Activated naive CD8-positive, alpha-beta T cell treated with anti-CD3 and anti-CD28 coated beads for 36 hours (primary cell): Measurements from ENCODE around the gene TP63. TPM values are rescaled to one million over a fixed set of nuclear protein-coding genes. Genes with fewer than 3 reads are reported as not detected.
"Not testable (repeated sequence)": the region's sequence is repeated elsewhere in the genome, so short reads cannot be mapped to it uniquely, and the experiment has no call there.

ENCODE experiments used
- DNase-seq: peaks from one replicate; pipeline ENCODE4 v3.0.0; 2021
- H3K27ac Mint-ChIP-seq: one replicate; pipeline ENCODE4 v1.8.0; 2022; ENCODE audit warnings: mild to moderate bottlenecking, moderate library complexity, mixed read lengths
- H3K27me3 Mint-ChIP-seq: one replicate; pipeline ENCODE4 v1.8.0; 2022; ENCODE audit warnings: mild to moderate bottlenecking, mixed read lengths
- H3K36me3 Mint-ChIP-seq: one replicate; pipeline ENCODE4 v1.8.0; 2021; ENCODE audit warnings: mild to moderate bottlenecking, mixed read lengths
- H3K4me1 Mint-ChIP-seq: one replicate; pipeline ENCODE4 v1.8.0; 2021; ENCODE audit warnings: mixed read lengths
- H3K4me3 Mint-ChIP-seq: one replicate; pipeline ENCODE4 v1.8.0; 2022; ENCODE audit warnings: mild to moderate bottlenecking, moderate library complexity, mixed read lengths
- H3K9me3 Mint-ChIP-seq: one replicate; pipeline ENCODE4 v1.8.0; 2022; ENCODE audit warnings: mixed read lengths
- total RNA-seq, 2 experiments: library from RNA; stranded (reverse); gene quantifications; one replicate each; pipeline ENCODE4 v1.2.3, GENCODE V29; 2021

Gene TP63
- total RNA-seq, 2 experiments from 2014 or later: not detected

DNA sequence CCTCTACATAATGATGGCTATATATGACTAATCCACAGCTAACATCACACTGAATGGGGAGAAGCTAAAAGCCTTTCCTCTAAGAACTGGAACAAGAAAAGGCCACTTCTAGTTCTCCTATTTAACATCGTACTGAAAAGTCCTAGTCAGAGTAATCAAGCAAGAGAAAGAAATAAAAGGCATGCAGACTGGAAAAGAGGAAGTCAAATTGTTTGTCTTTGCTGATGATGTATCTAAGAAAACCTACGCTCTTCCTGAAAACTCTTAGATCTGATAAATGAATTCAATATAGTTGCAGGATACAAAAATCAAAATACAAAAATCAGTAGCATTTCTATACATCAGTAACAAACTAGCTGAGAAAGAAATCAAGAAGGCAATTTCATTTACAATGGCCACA, 116.9 kb downstream of the TP63 start:
- Mint-ChIP-seq H3K4me3 (no peak overlapping the region), H3K27me3 (no peaks in the 10 kb centered on the region), H3K9me3 (peaks cover 14% of the 10 kb centered on the region), H3K27ac (no peak overlapping the region), H3K4me1 (no peaks in the 10 kb centered on the region), H3K36me3 (no peaks in the 10 kb centered on the region)
- DNase-seq: no peak

DNA sequence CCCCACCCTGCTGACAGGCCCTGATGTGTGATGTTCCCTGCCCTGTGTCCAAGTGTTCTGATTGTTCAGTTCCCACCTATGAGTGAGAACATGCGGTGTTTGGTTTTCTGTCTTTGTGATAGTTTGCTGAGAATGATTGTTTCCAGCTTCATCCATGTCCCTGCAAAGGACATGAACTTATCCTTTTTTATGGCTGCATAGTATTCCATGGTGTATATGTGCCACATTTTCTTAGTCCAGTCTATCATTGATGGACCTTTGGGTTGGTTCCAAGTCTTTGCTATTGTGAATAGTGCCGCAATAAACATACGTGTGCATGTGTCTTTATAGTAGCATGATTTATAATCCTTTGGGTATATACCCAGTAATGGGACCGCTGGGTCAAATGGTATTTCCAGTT, 119.8 kb downstream of the TP63 start:
- DNase-seq, H3K27ac Mint-ChIP-seq, H3K9me3 Mint-ChIP-seq, H3K4me3 Mint-ChIP-seq, H3K27me3 Mint-ChIP-seq, H3K36me3 Mint-ChIP-seq, H3K4me1 Mint-ChIP-seq: not testable (repeated sequence)

DNA sequence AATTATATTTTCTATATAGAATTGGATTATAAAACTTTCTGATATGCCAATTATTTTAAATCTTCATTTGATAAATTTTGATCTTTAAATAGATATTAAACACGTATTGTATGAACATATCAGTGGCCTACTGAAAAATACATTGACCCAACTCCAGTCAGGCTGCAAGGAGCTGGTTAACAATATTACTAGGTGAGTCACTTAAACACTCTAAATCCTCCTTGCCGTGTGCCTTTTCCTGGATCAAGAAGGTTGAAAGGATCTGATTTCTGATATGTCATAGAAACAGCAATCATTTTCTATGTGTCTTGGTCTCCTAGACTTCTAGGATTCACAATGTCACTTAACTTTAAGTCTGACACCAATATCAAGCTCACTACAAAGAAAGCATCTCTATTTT, 123.2 kb downstream of the TP63 start:
- no peak for DNase-seq
- Mint-ChIP-seq H3K4me1 (no peaks in the 10 kb centered on the region), H3K27me3 (no peaks in the 10 kb centered on the region), H3K4me3 (no peak overlapping the region), H3K36me3 (no peaks in the 10 kb centered on the region), H3K9me3 (peaks cover 2% of the 10 kb centered on the region), H3K27ac (no peak overlapping the region)

DNA sequence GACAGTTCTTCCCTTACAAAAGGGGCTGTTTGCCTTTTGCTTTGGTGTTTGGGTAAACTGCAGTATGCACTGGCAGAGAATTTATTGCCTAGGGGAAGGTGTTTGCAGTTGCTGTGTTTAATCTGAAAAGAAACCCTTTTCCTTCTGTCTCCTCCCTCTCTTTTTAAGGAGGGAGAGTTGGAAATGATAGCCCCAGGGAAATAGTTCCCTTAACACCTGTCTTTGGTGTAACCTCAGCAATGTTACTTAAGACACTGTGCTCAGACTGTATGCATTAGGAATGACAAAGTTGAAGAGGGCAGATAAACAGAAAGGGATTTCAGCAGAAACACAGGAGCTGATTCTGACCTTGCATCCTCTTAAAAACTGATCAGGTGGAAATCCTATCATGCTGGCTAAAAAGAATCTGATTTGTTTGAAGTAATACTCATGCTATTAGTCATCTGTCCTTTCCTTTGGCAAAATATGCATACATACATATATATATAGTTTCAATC, 125.4 kb downstream of the TP63 start:
- H3K9me3 Mint-ChIP-seq: peaks cover 3% of the 10 kb centered on the region
- no peak overlapping the region for H3K27ac Mint-ChIP-seq
- no peak overlapping the region for H3K4me3 Mint-ChIP-seq
- H3K4me1 Mint-ChIP-seq: no peaks in the 10 kb centered on the region
- H3K36me3 Mint-ChIP-seq: no peaks in the 10 kb centered on the region
- no peak for DNase-seq
- H3K27me3 Mint-ChIP-seq: no peaks in the 10 kb centered on the region

DNA sequence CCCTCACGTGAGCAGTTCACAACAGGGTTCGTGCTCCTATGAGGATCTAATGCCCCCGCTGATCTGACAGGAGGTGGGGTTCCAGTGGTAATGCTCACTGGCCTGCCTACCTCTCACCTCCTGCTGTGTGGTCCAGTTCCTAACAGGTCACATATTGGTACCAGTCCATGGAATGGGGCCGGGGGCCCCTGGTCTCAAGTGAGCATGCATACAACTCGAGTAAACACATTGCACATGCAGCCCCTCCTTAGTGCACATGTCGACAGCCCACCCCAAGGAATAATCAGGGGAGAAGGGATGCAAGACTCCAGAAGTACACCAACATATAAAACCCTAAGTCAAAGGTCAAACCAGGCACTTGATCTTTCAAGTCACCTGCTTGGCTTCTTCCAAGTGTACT, 127.0 kb downstream of the TP63 start:
- no peaks in the 10 kb centered on the region for H3K27me3 Mint-ChIP-seq
- no peak for DNase-seq
- no peaks in the 10 kb centered on the region for H3K36me3 Mint-ChIP-seq
- H3K4me1 Mint-ChIP-seq: no peaks in the 10 kb centered on the region
- H3K4me3 Mint-ChIP-seq: no peak overlapping the region
- H3K27ac Mint-ChIP-seq: no peak overlapping the region
- H3K9me3 Mint-ChIP-seq: peaks cover 3% of the 10 kb centered on the region

DNA sequence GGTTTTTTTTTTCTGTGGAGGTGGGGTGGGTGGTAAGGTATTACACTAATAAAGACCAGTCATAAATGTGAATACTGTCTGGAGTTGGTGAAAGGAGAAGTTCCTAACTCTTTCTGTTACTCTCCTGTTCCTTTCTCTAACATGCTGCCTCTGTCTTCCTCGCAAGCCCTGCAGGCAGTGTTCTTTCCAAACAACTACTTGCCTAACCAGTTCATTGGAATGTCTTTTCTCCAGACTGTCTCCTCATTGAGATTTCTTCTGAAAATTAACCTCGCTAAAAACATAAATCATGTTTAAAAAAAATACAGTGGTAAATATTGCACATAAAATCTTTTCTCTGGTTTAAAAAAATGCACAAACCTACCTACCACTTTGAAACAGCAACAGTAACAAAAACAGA, 135.2 kb downstream of the TP63 start:
- DNase-seq: no peak
- no peaks in the 10 kb centered on the region for H3K27me3 Mint-ChIP-seq
- no peaks in the 10 kb centered on the region for H3K36me3 Mint-ChIP-seq
- no peaks in the 10 kb centered on the region for H3K4me1 Mint-ChIP-seq
- H3K27ac Mint-ChIP-seq: no peak overlapping the region
- peaks cover 2% of the 10 kb centered on the region for H3K9me3 Mint-ChIP-seq
- no peak overlapping the region for H3K4me3 Mint-ChIP-seq

DNA sequence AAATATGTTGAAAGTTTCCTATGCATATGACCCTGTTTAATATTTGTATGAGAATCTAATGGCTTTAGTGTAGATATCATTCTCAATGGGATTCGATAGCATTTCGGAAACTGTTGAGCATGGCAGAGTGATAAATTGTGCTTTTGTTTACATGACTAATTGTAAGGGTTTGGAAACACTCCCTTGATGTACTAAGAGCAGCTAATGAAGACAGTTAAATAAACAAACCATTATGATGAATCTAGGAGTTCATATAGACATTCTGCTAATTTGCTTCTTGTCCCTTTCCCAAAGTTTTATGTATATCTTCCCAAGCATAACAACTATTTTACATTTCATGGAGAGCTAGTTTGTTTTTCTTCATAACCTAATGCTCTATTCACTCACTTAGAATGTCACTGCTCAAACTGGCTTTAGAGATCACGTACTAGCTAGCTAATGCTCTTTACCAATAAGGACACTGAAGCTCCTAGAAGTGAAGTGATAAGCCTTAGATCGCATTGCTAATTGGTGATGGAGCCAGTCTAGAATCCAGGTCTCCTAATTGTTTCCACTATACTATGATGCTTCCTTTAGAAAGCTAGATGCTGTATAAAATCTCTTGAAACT, 140.8 kb downstream of the TP63 start:
- Mint-ChIP-seq H3K27me3 (no peaks in the 10 kb centered on the region), H3K27ac (no peak overlapping the region), H3K4me1 (peaks cover 3% of the 10 kb centered on the region), H3K4me3 (no peak overlapping the region), H3K36me3 (no peaks in the 10 kb centered on the region), H3K9me3 (no peaks in the 10 kb centered on the region)
- DNase-seq: no peak

DNA sequence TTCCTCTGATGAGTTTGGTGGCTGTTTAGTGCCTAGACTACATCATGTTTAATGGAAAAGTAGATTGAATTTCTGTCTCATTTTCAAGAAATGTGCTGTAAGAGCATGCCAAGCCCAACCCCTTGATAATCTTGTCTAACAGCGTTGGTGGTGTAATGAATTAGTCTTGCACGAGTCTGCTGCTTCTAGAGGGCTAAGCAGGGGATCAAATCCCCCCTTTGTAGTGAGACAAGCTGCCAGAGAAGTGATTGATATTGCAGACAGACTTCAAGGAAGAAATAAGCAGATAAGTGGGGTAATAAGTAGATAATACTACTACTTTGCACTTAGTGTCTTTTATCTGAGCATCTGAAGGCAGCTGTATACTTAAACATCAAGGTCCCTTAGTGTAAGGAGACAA, 141.4 kb downstream of the TP63 start:
- no peak for DNase-seq
- H3K4me3 Mint-ChIP-seq: no peak overlapping the region
- H3K9me3 Mint-ChIP-seq: no peaks in the 10 kb centered on the region
- no peak overlapping the region for H3K27ac Mint-ChIP-seq
- H3K36me3 Mint-ChIP-seq: no peaks in the 10 kb centered on the region
- H3K27me3 Mint-ChIP-seq: no peaks in the 10 kb centered on the region
- peaks cover 3% of the 10 kb centered on the region for H3K4me1 Mint-ChIP-seq

DNA sequence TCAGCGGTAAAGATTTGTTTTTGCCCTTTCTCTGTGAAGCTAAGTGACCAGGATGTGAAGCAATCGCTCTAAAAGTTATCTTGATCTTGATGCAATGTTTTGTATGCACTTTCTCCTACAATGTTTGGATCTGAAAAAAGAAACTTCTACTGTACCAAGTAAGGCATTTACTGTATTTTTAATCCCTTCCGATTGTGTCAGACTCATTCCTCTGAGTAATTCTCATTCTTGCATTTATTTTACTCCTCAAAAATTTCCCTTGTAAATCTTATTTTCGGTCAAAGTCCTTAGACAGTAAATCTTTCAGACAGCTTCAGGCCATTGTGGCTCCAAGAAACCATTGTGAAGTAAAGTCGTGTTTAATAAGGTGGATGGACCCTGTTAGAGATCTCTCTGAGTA, 141.9 kb downstream of the TP63 start:
- peaks cover 3% of the 10 kb centered on the region for H3K4me1 Mint-ChIP-seq
- H3K9me3 Mint-ChIP-seq: no peaks in the 10 kb centered on the region
- no peak overlapping the region for H3K4me3 Mint-ChIP-seq
- H3K36me3 Mint-ChIP-seq: no peaks in the 10 kb centered on the region
- H3K27me3 Mint-ChIP-seq: no peaks in the 10 kb centered on the region
- H3K27ac Mint-ChIP-seq: no peak overlapping the region
- no peak for DNase-seq

DNA sequence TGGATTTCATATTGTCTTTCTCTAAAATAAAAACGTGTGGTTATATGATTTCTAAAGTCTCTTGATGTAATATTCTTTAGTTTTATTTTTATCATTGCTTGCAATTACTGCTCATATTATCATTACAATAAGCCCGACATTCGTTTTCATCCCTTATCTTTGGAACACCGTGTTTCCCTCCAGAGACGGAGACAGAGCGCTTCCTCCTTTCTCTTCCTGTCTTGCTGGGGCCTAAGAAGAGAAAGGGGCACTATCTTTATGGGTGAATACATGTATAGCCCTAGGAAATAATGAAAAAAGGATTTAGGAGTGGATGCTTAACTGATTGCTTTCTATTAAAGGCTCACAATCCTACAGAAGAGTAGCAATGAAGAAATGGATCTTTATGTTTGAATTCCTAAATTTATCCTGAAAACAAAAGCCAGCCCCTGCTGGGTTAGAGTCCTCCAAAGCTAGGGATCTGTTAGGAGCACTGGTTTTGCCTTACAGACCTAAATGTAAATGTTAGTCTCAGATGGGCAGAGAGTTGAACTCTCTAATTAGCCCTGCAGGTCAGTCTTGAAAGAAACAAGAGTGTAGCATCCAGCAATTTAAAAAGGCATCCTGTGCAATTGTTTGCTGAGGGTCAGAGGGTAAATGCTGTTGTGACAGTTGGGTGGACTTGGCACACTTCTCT, 145.1 kb downstream of the TP63 start:
- no peak for DNase-seq
- Mint-ChIP-seq H3K27ac (no peak overlapping the region), H3K9me3 (no peaks in the 10 kb centered on the region), H3K4me3 (no peak overlapping the region), H3K36me3 (no peaks in the 10 kb centered on the region), H3K27me3 (no peaks in the 10 kb centered on the region), H3K4me1 (peaks cover 8% of the 10 kb centered on the region)

DNA sequence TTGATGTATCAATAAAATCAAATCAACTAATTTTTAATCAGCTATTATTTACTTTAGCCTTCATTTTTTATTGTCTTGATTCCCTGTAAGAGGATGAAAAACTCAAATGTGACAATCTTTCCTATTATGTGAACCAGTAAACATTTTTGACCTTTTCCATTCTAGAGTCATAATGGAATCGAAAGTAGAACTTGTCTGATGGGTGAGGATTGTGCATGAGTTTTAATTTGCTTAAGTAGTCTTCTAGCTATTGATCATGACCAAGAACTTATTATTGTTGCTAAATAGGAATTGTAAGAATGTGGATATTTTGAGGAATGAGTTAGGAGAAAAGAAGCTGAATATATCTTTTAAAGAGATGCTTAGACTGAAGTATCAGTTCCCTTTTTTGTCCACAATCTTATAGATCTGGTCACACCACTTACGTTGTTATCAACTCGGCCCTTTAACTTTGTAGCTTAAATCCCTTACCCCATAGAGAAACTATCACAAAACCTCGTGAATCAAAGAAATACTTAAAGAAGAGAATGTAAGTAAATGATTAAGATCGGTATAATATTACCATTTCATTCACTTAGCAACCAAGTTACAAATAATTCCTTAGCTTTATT, 147.3 kb downstream of the TP63 start:
- DNase-seq: no peak
- H3K9me3 Mint-ChIP-seq: no peaks in the 10 kb centered on the region
- H3K36me3 Mint-ChIP-seq: no peaks in the 10 kb centered on the region
- H3K4me1 Mint-ChIP-seq: peaks cover 8% of the 10 kb centered on the region
- H3K4me3 Mint-ChIP-seq: no peak overlapping the region
- H3K27ac Mint-ChIP-seq: no peak overlapping the region
- H3K27me3 Mint-ChIP-seq: no peaks in the 10 kb centered on the region

DNA sequence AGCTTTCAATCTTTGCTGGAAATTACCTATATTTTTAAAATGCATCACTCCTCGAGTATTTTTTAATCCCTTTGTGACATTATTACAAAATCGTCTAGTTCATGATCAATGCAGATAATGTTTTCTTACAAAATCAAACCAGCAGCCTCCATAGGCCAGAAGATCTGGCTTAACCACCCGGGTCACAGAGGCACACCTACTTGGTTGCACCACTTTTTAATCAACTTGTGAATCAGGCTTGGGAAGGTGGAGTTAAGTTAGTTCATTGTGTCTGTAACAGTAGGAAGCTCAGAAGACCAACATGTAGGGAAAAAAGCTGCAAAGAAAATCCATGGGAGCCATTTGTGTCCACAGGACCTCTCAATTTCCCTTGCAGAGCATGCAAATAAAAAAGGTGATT, 148.0 kb downstream of the TP63 start:
- Mint-ChIP-seq H3K9me3 (no peaks in the 10 kb centered on the region), H3K4me1 (peaks cover 8% of the 10 kb centered on the region), H3K27me3 (no peaks in the 10 kb centered on the region), H3K36me3 (no peaks in the 10 kb centered on the region), H3K27ac (no peak overlapping the region), H3K4me3 (no peak overlapping the region)
- DNase-seq: no peak

DNA sequence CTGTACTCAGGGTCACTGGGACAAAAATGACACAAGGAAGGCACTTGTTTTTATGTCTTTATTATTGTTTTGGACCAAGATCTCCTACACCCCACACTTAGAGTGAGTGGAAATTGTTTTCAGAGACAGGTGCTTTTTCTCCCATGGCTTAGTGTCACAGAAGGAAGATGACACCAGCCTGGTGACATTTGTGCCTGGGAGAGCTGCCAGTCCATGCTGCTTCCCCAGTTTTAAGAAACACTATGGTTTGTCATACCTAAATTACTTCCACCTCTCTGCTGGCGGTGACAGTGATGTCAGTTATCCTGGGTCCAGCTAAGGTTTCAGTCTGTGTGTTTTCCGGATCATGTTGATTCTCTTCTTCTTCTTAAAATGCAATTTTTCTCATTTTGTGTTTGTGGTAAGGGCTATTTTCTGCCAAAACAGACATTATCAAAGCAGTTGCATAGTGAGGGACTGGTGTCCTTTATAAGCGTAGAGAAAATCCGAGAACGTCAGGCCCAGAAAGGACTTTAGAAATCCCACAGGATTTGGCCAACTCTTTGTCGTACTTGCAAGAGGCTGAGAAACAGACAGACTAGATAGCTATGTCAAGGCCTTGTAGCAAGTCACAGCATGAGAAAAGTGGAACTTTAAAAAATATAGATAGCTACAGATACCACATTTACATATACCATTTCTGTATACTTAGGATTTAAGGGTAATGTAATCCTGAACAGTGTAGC, 149.5 kb downstream of the TP63 start:
- Mint-ChIP-seq H3K4me1 (peaks cover 8% of the 10 kb centered on the region), H3K9me3 (no peaks in the 10 kb centered on the region), H3K27ac (no peak overlapping the region), H3K4me3 (no peak overlapping the region), H3K36me3 (no peaks in the 10 kb centered on the region), H3K27me3 (no peaks in the 10 kb centered on the region)
- no peak for DNase-seq

DNA sequence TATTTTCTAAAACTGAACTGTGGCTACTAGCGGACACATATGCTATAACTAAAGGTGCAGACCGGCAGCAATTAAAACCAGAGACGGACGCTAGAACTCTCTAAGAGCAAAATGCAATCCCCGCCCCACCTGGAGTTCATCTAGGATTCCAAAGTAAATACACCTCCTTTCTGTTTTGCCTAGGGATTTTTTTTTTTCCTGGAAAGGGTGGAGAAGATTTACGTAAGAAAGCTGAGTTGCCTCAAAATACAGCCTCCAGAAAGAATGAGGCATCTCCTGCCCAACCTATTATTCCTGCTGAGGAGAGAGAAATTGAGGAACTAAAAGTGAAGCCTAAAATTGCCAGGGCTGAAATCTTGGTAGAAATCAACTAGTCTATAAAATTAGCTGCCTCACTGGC, 150.2 kb downstream of the TP63 start:
- Mint-ChIP-seq H3K9me3 (no peaks in the 10 kb centered on the region), H3K36me3 (no peaks in the 10 kb centered on the region), H3K27ac (no peak overlapping the region), H3K27me3 (no peaks in the 10 kb centered on the region), H3K4me1 (peaks cover 5% of the 10 kb centered on the region), H3K4me3 (no peak overlapping the region)
- no peak for DNase-seq

DNA sequence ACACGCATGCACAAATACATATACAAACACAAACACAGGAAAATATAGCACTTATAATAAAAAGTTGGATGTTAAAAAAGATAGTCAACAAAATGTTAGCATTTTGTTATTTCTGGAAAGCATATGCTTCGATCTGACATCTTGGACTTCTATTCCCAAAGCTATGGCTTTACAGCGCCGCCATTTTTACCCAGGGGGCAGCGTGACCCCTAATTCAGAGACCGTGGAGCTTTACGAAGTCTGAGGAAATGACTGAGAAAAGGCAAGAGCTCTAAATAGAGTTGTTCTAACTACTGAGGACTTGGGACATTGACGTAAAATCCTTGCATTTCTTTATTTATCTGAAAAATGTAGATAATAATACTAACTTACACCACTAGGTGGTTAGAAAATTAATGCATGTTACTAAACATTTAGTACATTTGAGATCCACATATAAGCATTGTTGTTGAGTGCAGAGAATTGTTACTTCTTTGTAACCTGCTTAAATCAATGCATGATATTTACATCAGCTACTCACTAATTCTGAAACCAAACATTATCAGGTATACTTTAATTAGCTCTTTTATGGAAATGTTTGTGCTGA, 155.4 kb downstream of the TP63 start:
- no peak for DNase-seq
- no peak overlapping the region for H3K4me3 Mint-ChIP-seq
- H3K36me3 Mint-ChIP-seq: no peaks in the 10 kb centered on the region
- H3K9me3 Mint-ChIP-seq: no peaks in the 10 kb centered on the region
- H3K27ac Mint-ChIP-seq: no peak overlapping the region
- peaks cover 7% of the 10 kb centered on the region for H3K4me1 Mint-ChIP-seq
- peaks cover 12% of the 10 kb centered on the region for H3K27me3 Mint-ChIP-seq
